K562 (cell line): ENCODE data around the gene ADCY6. TPM values are rescaled to one million over a fixed set of nuclear protein-coding genes. Genes with fewer than 3 reads are reported as not detected.
A peak's percentile ranks its signal among the peaks of the same experiment; 100 is the strongest.

Source experiments
- ATAC-seq: fragments of 200-7000 bp; cut with Tn5 transposase; 3 replicates; pipeline ENCODE4 v1.9.1; 2020; ENCODE audit warnings: moderate library complexity
- BruUV-seq: library from RNA; stranded (reverse); fragments of 400-500 nt; replicated peaks from 2 replicates; lab custom pipeline; 2021; lab: Mats Ljungman, UMichigan
- CTCF ChIA-PET: fragments of 300-600 bp; formaldehyde crosslinking; extraction: SDS; loops from one replicate; lab custom pipeline; 2021; ENCODE audit warnings: low intra/inter-chr PET ratio; lab: Yijun Ruan, JAX
- POLR2A ChIA-PET: fragments of 300-600, 350-650 bp; sonication (Branson Sonifier 250); formaldehyde crosslinking; extraction: SDS; loops from one replicate; lab custom pipeline; 2021; ENCODE audit warnings: antibody characterized with exemption, inconsistent platforms; lab: Yijun Ruan, JAX
- DNase-seq, 4 experiments: peaks; one replicate each; pipeline versions ENCODE4 v3.0.0 to v3.0.0-alpha.2; 2011 to 2018; ENCODE audit warnings: low spot score in 3 of 4, mixed read lengths in 3 of 4; ENCODE audit errors: extremely low read depth in 1 of 4
- FAIRE-seq: peaks from 2 replicates; lab custom pipeline; 2011; peaks lifted over from hg19 to GRCh38; lab: Jason Lieb, UNC
- H2AFZ ChIP-seq: 2 replicates; pipeline ENCODE4 v1.6.0; 2011; ENCODE audit warnings: low read depth, low read length, control low read depth, inconsistent platforms
- H3K27ac ChIP-seq: fragments of 200-600 bp; 3 replicates; pipeline ENCODE4 v1.8.0; 2011; ENCODE audit warnings: low read depth, mild to moderate bottlenecking, control low read depth, inconsistent platforms, low read length, moderate library complexity, mixed read lengths; ENCODE audit errors: extremely low read depth
- H3K27me3 ChIP-seq, 2 experiments: fragments of 300-600 bp in 1 of 2; 2 replicates in 1 of 2; 3 replicates in 1 of 2; pipeline versions ENCODE4 v1.6.0 to v1.8.0; 2011; ENCODE audit warnings: inconsistent platforms in 2 of 2, low read length in 2 of 2, mild to moderate bottlenecking in 1 of 2, mixed read lengths in 1 of 2, moderate library complexity in 1 of 2; ENCODE audit not compliant: control insufficient read depth in 2 of 2, insufficient read depth in 2 of 2
- H3K36me3 ChIP-seq: fragments of 300-600 bp; 3 replicates; pipeline ENCODE4 v1.8.0; 2011; ENCODE audit warnings: mild to moderate bottlenecking, low read length, inconsistent platforms; ENCODE audit not compliant: control insufficient read depth, insufficient read depth
- H3K4me1 ChIP-seq, 2 experiments: fragments of 200-600 bp in 1 of 2; replicated peaks in 1 of 2; 2 replicates in 1 of 2; 3 replicates in 1 of 2; pipeline versions ENCODE4 v1.5.1 to v1.8.0; 2011; ENCODE audit warnings: inconsistent platforms in 2 of 2, low read length in 2 of 2, mild to moderate bottlenecking in 1 of 2, mixed read lengths in 1 of 2, moderate library complexity in 1 of 2; ENCODE audit not compliant: control insufficient read depth in 2 of 2, insufficient read depth in 2 of 2
- H3K4me2 ChIP-seq: 2 replicates; pipeline ENCODE4 v1.6.1; 2011; ENCODE audit warnings: low read length, control low read depth, inconsistent platforms, mixed read lengths; ENCODE audit not compliant: insufficient read depth
- H3K4me3 ChIP-seq: fragments of 200-600 bp; sonication (generic), shearing (Covaris generic); 2 replicates; pipeline ENCODE4 v1.5.1; 2016; ENCODE audit warnings: control low read depth, inconsistent platforms
- H3K79me2 ChIP-seq: fragments of 200-600 bp; 3 replicates; pipeline ENCODE4 v1.8.0; 2011; ENCODE audit warnings: low read length, inconsistent platforms; ENCODE audit not compliant: control insufficient read depth, insufficient read depth
- H3K9ac ChIP-seq, 2 experiments: 2 replicates each; pipeline versions ENCODE4 v1.6.0 to v1.6.1; 2011; ENCODE audit warnings: low read depth in 2 of 2, low read length in 2 of 2, control low read depth in 1 of 2, inconsistent platforms in 1 of 2, mild to moderate bottlenecking in 1 of 2, mixed read lengths in 1 of 2; ENCODE audit not compliant: insufficient read depth in 1 of 2
- H3K9me1 ChIP-seq: one replicate; pipeline ENCODE4 v1.6.0; 2011; ENCODE audit warnings: inconsistent platforms, mild to moderate bottlenecking, low read length, moderate library complexity; ENCODE audit not compliant: control insufficient read depth, insufficient read depth
- H3K9me3 ChIP-seq: replicated peaks from 2 replicates; pipeline ENCODE4 v1.5.1; 2011; ENCODE audit warnings: low read depth, low read length, inconsistent platforms; ENCODE audit not compliant: control insufficient read depth, insufficient read depth
- H4K20me1 ChIP-seq: replicated peaks from 2 replicates; pipeline ENCODE4 v1.6.1; 2011; ENCODE audit warnings: low read length, inconsistent platforms, mixed read lengths; ENCODE audit not compliant: control insufficient read depth, insufficient read depth
- BHLHE40 ChIP-seq: IDR thresholded peaks from 2 replicates; pipeline ENCODE4 v1.6.1; 2011; ENCODE audit warnings: low read length, improper control_type of control experiment
- CCNT2 ChIP-seq: IDR thresholded peaks from 2 replicates; pipeline ENCODE4 v1.6.1; 2011; ENCODE audit warnings: borderline replicate concordance, low read depth, mild to moderate bottlenecking, moderate library complexity, mixed read lengths, low read length; ENCODE audit not compliant: insufficient read length; ENCODE audit errors: extremely low read depth
- CREB1 ChIP-seq, 2 experiments: sonication (generic) in 1 of 2; formaldehyde crosslinking in 1 of 2; IDR thresholded peaks; 2 replicates each; pipeline versions ENCODE4 v1.6.1 to v1.8.0; 2012 to 2022; ENCODE audit warnings: inconsistent platforms in 1 of 2, mild to moderate bottlenecking in 1 of 2, missing genetic modification reagents in 1 of 2, moderate library complexity in 1 of 2
- PHB2 ChIP-seq: fragments of 450-650 bp; IDR thresholded peaks from 2 replicates; pipeline ENCODE4 v1.6.1; 2017; ENCODE audit warnings: low read depth
- PHF20 ChIP-seq: fragments of 450-650 bp; IDR thresholded peaks from 2 replicates; pipeline ENCODE4 v1.6.1; 2018; ENCODE audit not compliant: partially characterized antibody
- PHF8 ChIP-seq: fragments of 200-600 bp; sonication (generic); IDR thresholded peaks from 2 replicates; pipeline ENCODE4 v1.6.1; 2012; ENCODE audit warnings: mixed run types, mild to moderate bottlenecking, inconsistent platforms, low read length, moderate library complexity, borderline replicate concordance
- PHTF2 ChIP-seq: fragments of 250-450 bp; sonication (Bioruptor Pico); IDR thresholded peaks from 2 replicates; pipeline ENCODE4 v1.5.0; 2021; ENCODE audit warnings: mild to moderate bottlenecking
- POLR2B ChIP-seq: fragments of 450-650 bp; IDR thresholded peaks from 2 replicates; pipeline ENCODE4 v1.6.1; 2018; ENCODE audit warnings: low read depth; ENCODE audit not compliant: partially characterized antibody
- TBP ChIP-seq: optimal IDR thresholded peaks from 2 replicates; pipeline ENCODE3; 2011; ENCODE audit warnings: low read depth, low read length, improper control_type of control experiment
- ZBED1 ChIP-seq: IDR thresholded peaks from 2 replicates; pipeline ENCODE4 v1.6.1; 2014
- ZNF174 ChIP-seq: fragments of 250-450 bp; sonication (Bioruptor Pico); IDR thresholded peaks from 2 replicates; pipeline ENCODE4 v1.4.0; 2020; ENCODE audit warnings: mild to moderate bottlenecking
- ZNF407 ChIP-seq: fragments of 450-650 bp; IDR thresholded peaks from 2 replicates; pipeline ENCODE4 v1.6.1; 2016; ENCODE audit warnings: low read depth
- WGBS: fragments of 100-300 bp; shearing (Covaris generic); methylation state at CpG from one replicate; pipeline ENCODE4 v1.1.6; 2016; ENCODE audit warnings: low coverage, mixed read lengths; ENCODE audit not compliant: insufficient coverage; ENCODE audit errors: missing lambda C conversion rate; 5-methylcytosine and 5-hydroxymethylcytosine counted together
- in situ Hi-C: fragments of 300-500 bp; cut with MboI; formaldehyde crosslinking; loops from 4 replicates; pipeline ENCODE4 v1.15.0; 2018; ENCODE audit warnings: inconsistent platforms, mixed read lengths
- intact Hi-C: fragments of 100-400 bp; cut with micrococcal nuclease; formaldehyde crosslinking; loops from 2 replicates; pipeline ENCODE4 v1.14.2; 2022
- polyA plus RNA-seq, 8 experiments: library from polyadenylated mRNA; depleted of rRNA in 4 of 8; stranded (reverse) in 5 of 8; unstranded in 3 of 8; fragments of >200 nt; fragmentation: Nextera tagmentation in 2 of 8; fragmentation: Illumina TruSeq in 1 of 8; extraction: Ambion mirVana in 2 of 8; extraction: Trizol in 1 of 8; gene quantifications; 2 replicates each; pipeline versions ENCODE4 v1.2.1 to v1.2.3, GENCODE V29; 2011 to 2014; ENCODE audit warnings: inconsistent platforms in 1 of 8, missing spikeins in 1 of 8
- total RNA-seq, 7 experiments: library from RNA; depleted of rRNA in 6 of 7; stranded (reverse); fragments of >200 nt in 6 of 7; fragmentation: Illumina TruSeq in 2 of 7; extraction: Trizol in 2 of 7; gene quantifications; 2 replicates each; pipeline versions ENCODE4 v1.2.1 to v1.2.3, GENCODE V29; 2011 to 2021; ENCODE audit warnings: low replicate concordance in 1 of 7

Gene ADCY6
- total and polyA plus RNA-seq, 9 of the 15 experiments (the other 6 are each of a cell fraction or from before 2014, with no cell fraction given), result 0.01 to 1.0 (median 0.53) TPM

GRCh38 chr12:48803675-48804074 is 14.8 kb upstream of the ADCY6 start (continued):
- no peak for TF ChIP-seq TBP
- TF ChIP-seq, all 486 proteins: peak for 0

- 13% methylated on average over 14 of the region's 14 CpGs for WGBS
- peak overlapping the region in 1 of 2 experiments; percentile 45; a peak in 2 of 4 replicates for H3K9ac ChIP-seq
- DNase-seq (no peak), FAIRE-seq (no peak), ATAC-seq (peak; percentile 26; the same call in 1 of the 3 replicates)
- no peaks in the 10 kb centered on the region for H3K9me3 ChIP-seq
- peaks cover 4% of the 10 kb centered on the region; the same call in 1 of the 2 replicates for H4K20me1 ChIP-seq
- no peaks in the 10 kb centered on the region for H3K9me1 ChIP-seq
- ChIA-PET POLR2A (interaction anchor here (1.5 to 2.0 kb wide), 3 partner anchors 9 to 179 kb away, joined by 5 to 10 read pairs (median 8); no protein-coding TSS in a partner anchor), CTCF (no interaction called here)
- BruUV-seq, result no TSS peak
- in situ Hi-C loops (no loop called here), intact Hi-C loops (no loop called here)
- H3K4me3 ChIP-seq, result no peak overlapping the region
- H3K27me3 ChIP-seq, result peaks cover 7 to 19% of the 10 kb centered on the region in 2 experiments
- no peak overlapping the region for H3K4me2 ChIP-seq
- H3K36me3 ChIP-seq, result no peaks in the 10 kb centered on the region
- H3K79me2 ChIP-seq, result no peaks in the 10 kb centered on the region
- H2AFZ ChIP-seq, result no peak overlapping the region
- no peak overlapping the region for H3K27ac ChIP-seq
- peaks cover under 1 to 10% of the 10 kb centered on the region in 2 experiments; a peak in 2 of 5 replicates for H3K4me1 ChIP-seq
- no peak for TF ChIP-seq ZBED1
- no peak for TF ChIP-seq PHTF2 (CRISPR knock-in tag)
- no peak for TF ChIP-seq ZNF174 (CRISPR knock-in tag)
- TF ChIP-seq BHLHE40, result no peak
- TF ChIP-seq PHB2, result no peak
- no peak for TF ChIP-seq PHF8
- TF ChIP-seq CREB1 (IDR thresholded peaks at IDR 0.05), result no peak
- no peak for TF ChIP-seq CREB1 (CRISPR knock-in tag; IDR thresholded peaks at IDR 0.05)
- TF ChIP-seq POLR2B, result no peak
- no peak for TF ChIP-seq PHF20
- no peak for TF ChIP-seq CCNT2
- no peak for TF ChIP-seq ZNF407
These were observed 12.1 kb upstream of the ADCY6 start for GRCh38 chr12:48800971-48801370.
